Nephron (organoid): ENCODE results near the gene DGKI.

Experiments used
- H3K27ac Mint-ChIP-seq, 3 experiments: 2 replicates each; pipeline ENCODE4 v1.8.0; 2020; ENCODE audit warnings: mixed read lengths in 3 of 3, mild to moderate bottlenecking in 2 of 3, moderate library complexity in 1 of 3
- H3K27me3 Mint-ChIP-seq: 2 replicates; pipeline ENCODE4 v1.8.0; 2021; ENCODE audit warnings: low read depth, mild to moderate bottlenecking, moderate library complexity, mixed read lengths
- H3K36me3 Mint-ChIP-seq: 2 replicates; pipeline ENCODE4 v1.8.0; 2020; ENCODE audit warnings: low read depth, mixed read lengths
- H3K4me1 Mint-ChIP-seq: 2 replicates; pipeline ENCODE4 v1.8.0; 2020; ENCODE audit warnings: mixed read lengths
- H3K4me3 Mint-ChIP-seq, 3 experiments: 2 replicates each; pipeline ENCODE4 v1.8.0; 2020; ENCODE audit warnings: mild to moderate bottlenecking in 3 of 3, mixed read lengths in 3 of 3, moderate library complexity in 2 of 3
- H3K9me3 Mint-ChIP-seq: 2 replicates; pipeline ENCODE4 v1.8.0; 2020; ENCODE audit warnings: mixed read lengths
- CTCF ChIP-seq, 3 experiments: fragments of 200-600 bp; sonication (generic); IDR thresholded peaks; one replicate each; pipeline ENCODE4 v1.5.0; 2021; ENCODE audit warnings: antibody characterized with exemption in 3 of 3; ENCODE audit not compliant: unreplicated experiment in 3 of 3

DGKI gene

GRCh38 chr7:137618748-137619147 is 228.0 kb downstream of the DGKI start:
- Mint-ChIP-seq H3K27ac (no peak overlapping the region), H3K27me3 (no peaks in the 10 kb centered on the region), H3K4me1 (no peaks in the 10 kb centered on the region), H3K4me3 (no peak overlapping the region), H3K9me3 (no peaks in the 10 kb centered on the region), H3K36me3 (no peaks in the 10 kb centered on the region)
- TF ChIP-seq CTCF (IDR thresholded peaks at IDR 0.05; ENCODE audit: unreplicated experiment in 3 of 3) = no peak

GRCh38 chr7:137613006-137613525 is 233.7 kb downstream of the DGKI start:
- H3K27me3 Mint-ChIP-seq = peaks cover 3% of the 10 kb centered on the region
- no peak for TF ChIP-seq CTCF (IDR thresholded peaks at IDR 0.05; ENCODE audit: unreplicated experiment in 3 of 3)
- H3K4me1 Mint-ChIP-seq = no peaks in the 10 kb centered on the region
- no peak overlapping the region for H3K27ac Mint-ChIP-seq
- no peak overlapping the region for H3K4me3 Mint-ChIP-seq
- H3K9me3 Mint-ChIP-seq = no peaks in the 10 kb centered on the region
- no peaks in the 10 kb centered on the region for H3K36me3 Mint-ChIP-seq

- Mint-ChIP-seq H3K27ac (no peak overlapping the region), H3K4me3 (no peak overlapping the region), H3K4me1 (no peaks in the 10 kb centered on the region), H3K9me3 (no peaks in the 10 kb centered on the region), H3K27me3 (peaks cover 3% of the 10 kb centered on the region), H3K36me3 (no peaks in the 10 kb centered on the region)
- TF ChIP-seq CTCF (IDR thresholded peaks at IDR 0.05; ENCODE audit: unreplicated experiment in 3 of 3) = no peak
Observed at GRCh38 chr7:137611606-137612005, 235.2 kb downstream of the DGKI start.

- Mint-ChIP-seq H3K9me3 (no peaks in the 10 kb centered on the region), H3K4me3 (no peak overlapping the region), H3K36me3 (no peaks in the 10 kb centered on the region), H3K4me1 (no peaks in the 10 kb centered on the region), H3K27me3 (peaks cover 3% of the 10 kb centered on the region), H3K27ac (peak overlapping the region in 1 of 3 experiments; percentile 38)
- TF ChIP-seq CTCF (IDR thresholded peaks at IDR 0.05; ENCODE audit: unreplicated experiment in 3 of 3) = no peak
Observed at GRCh38 chr7:137609500-137609899, 237.3 kb downstream of the DGKI start.

GRCh38 chr7:137606061-137606674 is 240.6 kb downstream of the DGKI start:
- no peaks in the 10 kb centered on the region for H3K9me3 Mint-ChIP-seq
- no peaks in the 10 kb centered on the region for H3K4me1 Mint-ChIP-seq

More at GRCh38 chr7:137606061-137606674, 240.6 kb downstream of the DGKI start:
- H3K4me3 Mint-ChIP-seq = no peak overlapping the region
- no peak overlapping the region for H3K27ac Mint-ChIP-seq
- H3K36me3 Mint-ChIP-seq = no peaks in the 10 kb centered on the region
- peaks cover 3% of the 10 kb centered on the region for H3K27me3 Mint-ChIP-seq
- TF ChIP-seq CTCF (IDR thresholded peaks at IDR 0.05; ENCODE audit: unreplicated experiment in 3 of 3) = peak; percentile 43 to 70 (median 53)
